ENCODE data around the gene TNFAIP8L1.
A peak's percentile ranks its signal among the peaks of the same experiment; 100 is the strongest.

Gene TNFAIP8L1

DNA sequence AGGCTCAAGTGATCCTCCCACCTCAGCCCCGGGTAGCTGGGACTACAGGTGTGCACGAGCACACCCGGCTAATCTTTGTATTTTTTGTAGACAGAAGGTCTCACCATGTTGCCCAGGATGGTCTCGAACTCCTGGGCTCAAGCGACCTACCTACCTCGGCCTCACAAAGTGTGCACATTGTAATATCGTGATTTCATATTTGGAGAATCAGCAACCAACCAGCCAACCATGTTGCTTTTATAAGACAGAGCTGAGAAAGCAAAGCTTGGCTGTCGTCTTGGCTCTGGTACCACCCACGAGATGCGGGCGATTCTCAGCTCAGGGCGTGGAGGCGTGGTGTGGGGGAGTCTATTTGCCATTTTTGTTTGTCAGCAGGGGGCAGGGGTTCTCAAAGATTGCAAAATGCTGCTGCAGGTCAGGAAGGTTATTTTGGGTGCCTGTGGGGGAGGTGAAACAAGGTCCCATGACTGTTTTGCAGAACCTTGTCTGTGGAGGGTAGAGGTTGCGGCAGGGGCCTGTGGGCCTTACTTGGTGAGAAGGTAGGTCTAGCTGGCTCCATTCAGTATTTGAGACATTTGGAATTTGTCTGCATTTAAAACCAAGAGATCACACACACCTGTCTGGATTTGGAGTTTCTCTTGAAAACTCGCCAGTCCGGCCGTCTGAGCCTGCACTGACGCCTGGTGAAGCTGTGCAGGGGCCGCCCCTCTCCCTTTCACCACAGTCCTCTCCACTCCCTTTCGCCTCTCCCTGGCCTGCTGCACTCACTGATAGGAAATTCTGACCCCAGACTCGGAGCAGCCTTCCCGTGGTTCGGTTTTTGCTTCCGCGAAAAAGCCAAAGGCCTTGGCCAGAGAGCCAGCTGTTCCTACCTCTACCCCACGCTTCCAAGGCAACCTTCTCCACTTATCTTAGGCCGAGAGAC, 15.4 kb downstream of the TNFAIP8L1 start:
- no peak overlapping the region for H3K27ac ChIP-seq
- no peaks in the 10 kb centered on the region for H3K27me3 ChIP-seq (replicated peaks)
- TF ChIP-seq, protein P1, sequence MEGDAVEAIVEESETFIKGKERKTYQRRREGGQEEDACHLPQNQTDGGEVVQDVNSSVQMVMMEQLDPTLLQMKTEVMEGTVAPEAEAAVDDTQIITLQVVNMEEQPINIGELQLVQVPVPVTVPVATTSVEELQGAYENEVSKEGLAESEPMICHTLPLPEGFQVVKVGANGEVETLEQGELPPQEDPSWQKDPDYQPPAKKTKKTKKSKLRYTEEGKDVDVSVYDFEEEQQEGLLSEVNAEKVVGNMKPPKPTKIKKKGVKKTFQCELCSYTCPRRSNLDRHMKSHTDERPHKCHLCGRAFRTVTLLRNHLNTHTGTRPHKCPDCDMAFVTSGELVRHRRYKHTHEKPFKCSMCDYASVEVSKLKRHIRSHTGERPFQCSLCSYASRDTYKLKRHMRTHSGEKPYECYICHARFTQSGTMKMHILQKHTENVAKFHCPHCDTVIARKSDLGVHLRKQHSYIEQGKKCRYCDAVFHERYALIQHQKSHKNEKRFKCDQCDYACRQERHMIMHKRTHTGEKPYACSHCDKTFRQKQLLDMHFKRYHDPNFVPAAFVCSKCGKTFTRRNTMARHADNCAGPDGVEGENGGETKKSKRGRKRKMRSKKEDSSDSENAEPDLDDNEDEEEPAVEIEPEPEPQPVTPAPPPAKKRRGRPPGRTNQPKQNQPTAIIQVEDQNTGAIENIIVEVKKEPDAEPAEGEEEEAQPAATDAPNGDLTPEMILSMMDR (IDR thresholded peaks at IDR 0.05; ENCODE audit: low read depth, low read length, missing control alignments) = no peak
- DNase-seq = no peak
- H3K4me3 ChIP-seq (ENCODE audit: low read depth, low read length) = no peak overlapping the region
- H3K36me3 ChIP-seq (replicated peaks) = peaks cover 58% of the 10 kb centered on the region
- in situ Hi-C loops (cut with HindIII; ENCODE audit: low pct_ligation_motif_present, low sequenced_read_pairs) = no loop called here

DNA sequence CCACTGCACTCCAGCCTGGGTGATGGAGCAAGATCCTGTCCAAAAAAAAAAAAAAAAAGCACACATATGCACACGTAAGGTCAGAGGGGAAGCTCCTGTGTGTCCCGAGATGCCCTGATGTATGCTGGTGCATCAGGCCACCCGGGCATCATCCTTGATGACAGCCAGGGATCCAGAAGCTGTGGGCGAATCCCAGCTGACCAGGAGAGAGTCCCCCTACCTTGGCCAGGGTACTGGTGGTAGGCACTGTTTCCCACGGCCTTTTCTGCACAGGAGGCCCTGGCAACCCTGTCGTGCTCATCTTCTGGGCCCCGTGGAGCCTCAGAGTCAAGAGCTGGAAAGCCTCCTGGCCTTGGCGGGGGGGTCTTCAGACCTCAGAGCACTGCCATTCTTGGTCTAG, 16.8 kb downstream of the TNFAIP8L1 start:
- TF ChIP-seq, protein P1 (IDR thresholded peaks at IDR 0.05; ENCODE audit: low read depth, low read length, missing control alignments) = no peak
- no peaks in the 10 kb centered on the region for H3K27me3 ChIP-seq (replicated peaks)
- in situ Hi-C loops (cut with HindIII; ENCODE audit: low pct_ligation_motif_present, low sequenced_read_pairs) = no loop called here
- H3K27ac ChIP-seq = no peak overlapping the region
- H3K36me3 ChIP-seq (replicated peaks) = peaks cover 68% of the 10 kb centered on the region
- no peak overlapping the region for H3K4me3 ChIP-seq (ENCODE audit: low read depth, low read length)
- DNase-seq = no peak

DNA sequence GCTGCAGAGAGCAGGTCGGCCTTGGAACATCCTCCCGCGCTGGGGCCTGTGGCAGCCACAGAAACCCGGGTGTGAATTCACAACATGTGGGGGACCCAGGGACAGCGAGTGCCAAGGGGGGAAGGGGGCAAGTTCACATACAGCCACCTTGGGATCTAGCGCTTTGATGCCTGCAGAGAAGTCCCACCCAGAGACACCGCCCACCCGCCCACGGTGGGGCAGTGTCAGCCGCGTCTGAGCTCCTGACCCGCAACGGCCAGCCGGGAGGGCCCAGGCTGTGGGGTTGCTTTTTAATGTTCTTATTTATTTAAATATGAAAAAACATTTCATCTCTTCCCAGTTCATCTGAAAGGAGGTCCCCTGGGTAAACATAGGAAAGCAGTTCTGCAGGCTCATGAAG, 17.9 kb downstream of the TNFAIP8L1 start:
- in situ Hi-C loops (cut with HindIII; ENCODE audit: low pct_ligation_motif_present, low sequenced_read_pairs) = no loop called here
- Histone ChIP-seq H3K4me3 (ENCODE audit: low read depth, low read length) (no peak overlapping the region), H3K27me3 (replicated peaks) (no peaks in the 10 kb centered on the region), H3K27ac (no peak overlapping the region), H3K36me3 (replicated peaks) (peaks cover 70% of the 10 kb centered on the region)
- TF ChIP-seq, protein P1 (IDR thresholded peaks at IDR 0.05; ENCODE audit: low read depth, low read length, missing control alignments) = no peak
- DNase-seq = no peak

DNA sequence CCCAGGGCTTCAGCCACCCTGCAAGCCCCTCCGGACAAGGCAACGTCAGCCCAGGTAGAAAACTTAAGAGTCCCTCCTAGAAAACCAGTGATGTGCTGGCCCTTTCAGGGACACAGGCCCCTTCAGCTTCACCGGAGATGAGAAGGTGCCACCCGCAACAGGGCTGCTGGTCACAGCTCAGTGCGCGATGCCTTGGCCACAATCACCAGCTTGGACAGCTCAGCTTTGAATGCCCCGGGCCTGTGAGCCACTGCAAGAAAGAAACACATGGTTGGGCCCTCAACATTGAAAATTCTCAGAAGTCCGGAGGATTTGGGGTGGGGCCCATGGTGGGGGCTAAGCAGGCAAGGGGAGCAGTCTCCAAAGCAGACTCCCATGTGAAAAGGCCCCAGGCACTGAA, 18.5 kb downstream of the TNFAIP8L1 start:
- Histone ChIP-seq H3K27ac (no peak overlapping the region), H3K27me3 (replicated peaks) (no peaks in the 10 kb centered on the region), H3K36me3 (replicated peaks) (peaks cover 74% of the 10 kb centered on the region), H3K4me3 (ENCODE audit: low read depth, low read length) (no peak overlapping the region)
- TF ChIP-seq, protein P1 (IDR thresholded peaks at IDR 0.05; ENCODE audit: low read depth, low read length, missing control alignments) = no peak
- in situ Hi-C loops (cut with HindIII; ENCODE audit: low pct_ligation_motif_present, low sequenced_read_pairs) = no loop called here
- DNase-seq = no peak

DNA sequence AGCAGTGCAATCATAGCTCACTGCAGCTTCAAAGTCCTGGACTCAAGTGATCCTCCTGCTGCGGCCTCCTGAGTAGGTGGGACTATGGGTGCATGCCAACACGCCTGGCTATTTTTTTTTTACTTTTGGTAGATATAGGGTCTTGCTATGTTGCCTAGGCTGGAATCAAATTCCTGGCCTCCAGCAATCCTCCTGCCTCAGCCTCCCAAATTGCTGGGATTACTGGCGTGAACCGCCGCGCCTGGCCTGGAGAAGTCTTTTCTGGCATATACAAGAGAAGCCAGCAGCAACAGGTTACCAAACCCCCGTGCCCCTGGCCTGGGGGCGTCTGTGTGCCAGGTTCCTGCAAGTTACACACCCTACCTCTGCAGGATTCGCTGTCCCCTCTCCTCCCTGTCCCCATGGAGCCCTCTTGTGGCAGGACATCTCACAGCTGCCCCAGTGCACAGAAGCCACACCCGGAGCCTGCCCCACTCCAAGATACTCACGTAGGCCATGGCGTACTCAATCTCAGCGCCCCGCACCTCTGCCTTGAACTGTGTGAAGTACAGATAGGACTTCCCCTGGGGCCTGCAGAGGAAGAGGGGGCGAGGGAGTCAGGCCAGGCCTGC, 21.0 kb downstream of the TNFAIP8L1 start:
- TF ChIP-seq, protein P1 (IDR thresholded peaks at IDR 0.05; ENCODE audit: low read depth, low read length, missing control alignments) = peak; percentile 53
- in situ Hi-C loops (cut with HindIII; ENCODE audit: low pct_ligation_motif_present, low sequenced_read_pairs) = no loop called here
- H3K27ac ChIP-seq = no peak overlapping the region
- no peak for DNase-seq
- H3K36me3 ChIP-seq (replicated peaks) = peaks cover 75% of the 10 kb centered on the region
- no peaks in the 10 kb centered on the region for H3K27me3 ChIP-seq (replicated peaks)
- no peak overlapping the region for H3K4me3 ChIP-seq (ENCODE audit: low read depth, low read length)

Data from brain microvascular endothelial cell (primary cell).